AG10803 (cell line): ENCODE results near the gene STX4.

Source experiments
- DNase-seq: peaks from one replicate; pipeline ENCODE4 v3.0.0; 2010; ENCODE audit warnings: low read depth
- H3K4me3 ChIP-seq: 2 replicates; pipeline ENCODE4 v1.5.1; 2011; ENCODE audit warnings: mild to moderate bottlenecking, low read length, control low read depth
- CTCF ChIP-seq: conservative IDR thresholded peaks from 2 replicates; pipeline ENCODE4 v1.5.1; 2011; ENCODE audit warnings: mild to moderate bottlenecking, low read length, control low read depth, inconsistent platforms

Gene STX4

GRCh38 chr16:31079342-31079944 is 46.1 kb downstream of the STX4 start:
- H3K4me3 ChIP-seq: no peak overlapping the region
- no peak for DNase-seq
- TF ChIP-seq CTCF: no peak

GRCh38 chr16:31080035-31080629 is 46.8 kb downstream of the STX4 start:
- TF ChIP-seq CTCF: no peak
- DNase-seq: no peak
- no peak overlapping the region for H3K4me3 ChIP-seq

GRCh38 chr16:31080756-31081419 is 47.5 kb downstream of the STX4 start:
- DNase-seq: no peak
- no peak for TF ChIP-seq CTCF
- H3K4me3 ChIP-seq: no peak overlapping the region

GRCh38 chr16:31081428-31082351 is 48.3 kb downstream of the STX4 start:
- no peak for TF ChIP-seq CTCF
- DNase-seq: no peak

GRCh38 chr16:31082368-31083045 is 49.1 kb downstream of the STX4 start:
- DNase-seq: no peak
- no peak for TF ChIP-seq CTCF
- H3K4me3 ChIP-seq: no peak overlapping the region

More at GRCh38 chr16:31081428-31082351, 48.3 kb downstream of the STX4 start:
- no peak overlapping the region for H3K4me3 ChIP-seq

GRCh38 chr16:31083081-31083480 is 49.7 kb downstream of the STX4 start:
- no peak for DNase-seq
- H3K4me3 ChIP-seq: no peak overlapping the region
- TF ChIP-seq CTCF: no peak
